LNCaP clone FGC (cell line): ENCODE data around the gene QRSL1.

Source experiments
- DNase-seq: peaks from one replicate; pipeline ENCODE4 v3.0.0-alpha.2; 2011; ENCODE audit warnings: low read depth
- H3K4me3 ChIP-seq: 2 replicates; pipeline ENCODE4 v1.5.1; 2011; ENCODE audit warnings: mild to moderate bottlenecking, low read depth, low read length, control low read depth
- CTCF ChIP-seq: IDR thresholded peaks from 2 replicates; pipeline ENCODE4 v1.5.1; 2012; ENCODE audit warnings: mild to moderate bottlenecking; ENCODE audit not compliant: control insufficient read depth, insufficient read depth; ENCODE audit errors: extremely low read depth

Gene QRSL1

GRCh38 chr6:106716966-106717365 is 87.6 kb downstream of the QRSL1 start:
- H3K4me3 ChIP-seq: no peak overlapping the region
- no peak for DNase-seq
- TF ChIP-seq CTCF: no peak
